Measurements from ENCODE around the gene CCDC92B.

DNA sequence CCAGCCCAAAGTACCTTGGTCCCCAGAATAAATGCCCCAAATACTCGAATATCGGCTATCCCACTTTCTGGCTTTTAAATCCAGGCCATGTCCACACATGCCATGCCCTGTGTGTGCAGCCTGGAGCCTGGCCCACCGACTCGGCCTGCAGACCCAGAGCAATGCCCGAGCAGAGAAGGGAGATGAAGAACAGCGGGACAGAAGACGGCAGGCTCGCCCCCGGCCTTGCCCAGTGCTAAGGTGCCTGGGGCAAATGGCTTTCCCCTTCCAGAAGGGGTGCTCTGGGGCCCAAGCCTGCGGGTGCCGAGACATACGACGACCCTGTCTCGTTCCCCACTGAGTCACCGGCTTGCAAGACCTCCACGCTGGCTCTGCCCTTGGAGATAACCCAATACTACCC, 45.8 kb downstream of the CCDC92B start:
- TF ChIP-seq, protein P1, sequence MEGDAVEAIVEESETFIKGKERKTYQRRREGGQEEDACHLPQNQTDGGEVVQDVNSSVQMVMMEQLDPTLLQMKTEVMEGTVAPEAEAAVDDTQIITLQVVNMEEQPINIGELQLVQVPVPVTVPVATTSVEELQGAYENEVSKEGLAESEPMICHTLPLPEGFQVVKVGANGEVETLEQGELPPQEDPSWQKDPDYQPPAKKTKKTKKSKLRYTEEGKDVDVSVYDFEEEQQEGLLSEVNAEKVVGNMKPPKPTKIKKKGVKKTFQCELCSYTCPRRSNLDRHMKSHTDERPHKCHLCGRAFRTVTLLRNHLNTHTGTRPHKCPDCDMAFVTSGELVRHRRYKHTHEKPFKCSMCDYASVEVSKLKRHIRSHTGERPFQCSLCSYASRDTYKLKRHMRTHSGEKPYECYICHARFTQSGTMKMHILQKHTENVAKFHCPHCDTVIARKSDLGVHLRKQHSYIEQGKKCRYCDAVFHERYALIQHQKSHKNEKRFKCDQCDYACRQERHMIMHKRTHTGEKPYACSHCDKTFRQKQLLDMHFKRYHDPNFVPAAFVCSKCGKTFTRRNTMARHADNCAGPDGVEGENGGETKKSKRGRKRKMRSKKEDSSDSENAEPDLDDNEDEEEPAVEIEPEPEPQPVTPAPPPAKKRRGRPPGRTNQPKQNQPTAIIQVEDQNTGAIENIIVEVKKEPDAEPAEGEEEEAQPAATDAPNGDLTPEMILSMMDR (IDR thresholded peaks at IDR 0.05; ENCODE audit: low read depth, low read length, poor library complexity, severe bottlenecking): no peak
- no peak for TF ChIP-seq EZH2phosphoT487 (IDR thresholded peaks at IDR 0.05; ENCODE audit: borderline replicate concordance, low read length)

Data from DOHH2 (cell line).